HepG2 (cell line): Measurements from ENCODE around the gene KDM5B. TPM values are rescaled to one million over a fixed set of nuclear protein-coding genes. Genes with fewer than 3 reads are reported as not detected.

Source experiments
- ATAC-seq: fragments of 200-7000 bp; cut with Tn5 transposase; 3 replicates; pipeline ENCODE4 v1.9.1; 2020; ENCODE audit warnings: mild to moderate bottlenecking, moderate library complexity
- BruUV-seq: library from RNA; stranded (reverse); fragments of 400-500 nt; replicated peaks from 2 replicates; lab custom pipeline; 2021; lab: Mats Ljungman, UMichigan
- CTCF ChIA-PET: fragments of 300-600 bp; formaldehyde crosslinking; extraction: SDS; loops from one replicate; lab custom pipeline; 2021; ENCODE audit warnings: low total read pairs, inconsistent platforms, low intra/inter-chr PET ratio; lab: Yijun Ruan, JAX
- POLR2A ChIA-PET: fragments of 350-600 bp; sonication (Branson Sonifier 250); formaldehyde crosslinking; loops from one replicate; lab custom pipeline; 2020; ENCODE audit warnings: antibody characterized with exemption, inconsistent platforms; lab: Yijun Ruan, JAX
- DNase-seq: peaks from one replicate; pipeline ENCODE4 v3.0.0-alpha.2; 2015; ENCODE audit warnings: low spot score
- FAIRE-seq: peaks from 3 replicates; lab custom pipeline; 2011; peaks lifted over from hg19 to GRCh38; lab: Jason Lieb, UNC
- H2AFZ ChIP-seq: one replicate; pipeline ENCODE4 v1.6.1; 2011; ENCODE audit warnings: low read length, inconsistent platforms
- H3K27ac ChIP-seq: fragments of 300-600 bp; 3 replicates; pipeline ENCODE4 v1.8.0; 2011; ENCODE audit warnings: mixed run types, mild to moderate bottlenecking, mixed read lengths, low read length, inconsistent platforms; ENCODE audit not compliant: insufficient read depth; ENCODE audit errors: extremely low read length
- H3K27me3 ChIP-seq, 2 experiments: fragments of 200-600 bp in 1 of 2; 2 replicates in 1 of 2; 3 replicates in 1 of 2; pipeline versions ENCODE4 v1.6.0 to v1.8.0; 2011; ENCODE audit warnings: low read length in 2 of 2, mild to moderate bottlenecking in 2 of 2, moderate library complexity in 2 of 2, inconsistent platforms in 1 of 2; ENCODE audit not compliant: insufficient read depth in 2 of 2, control insufficient read depth in 1 of 2
- H3K36me3 ChIP-seq, 2 experiments: fragments of 200-600 bp in 1 of 2; replicated peaks in 1 of 2; 2 replicates in 1 of 2; 3 replicates in 1 of 2; pipeline versions ENCODE4 v1.5.1 to v1.8.0; 2011; ENCODE audit warnings: low read length in 2 of 2, inconsistent platforms in 1 of 2; ENCODE audit not compliant: insufficient read depth in 2 of 2, control insufficient read depth in 1 of 2
- H3K4me1 ChIP-seq: 2 replicates; pipeline ENCODE4 v1.5.1; 2012; ENCODE audit warnings: low read length, inconsistent platforms; ENCODE audit not compliant: insufficient read depth
- H3K4me2 ChIP-seq: 2 replicates; pipeline ENCODE4 v1.6.0; 2011; ENCODE audit warnings: low read depth, low read length, inconsistent platforms
- H3K4me3 ChIP-seq, 3 experiments: fragments of 200-600 bp in 1 of 3; sonication (generic), shearing (Covaris generic) in 1 of 3; replicated peaks in 1 of 3; 2 replicates each; pipeline ENCODE4 v1.5.1; 2011 to 2016; ENCODE audit warnings: low read length in 3 of 3, inconsistent platforms in 2 of 3, low read depth in 2 of 3, mild to moderate bottlenecking in 2 of 3, control low read depth in 1 of 3, mixed read lengths in 1 of 3; ENCODE audit not compliant: insufficient read depth in 1 of 3
- H3K79me2 ChIP-seq: one replicate; pipeline ENCODE4 v1.6.1; 2011; ENCODE audit warnings: low read length, inconsistent platforms; ENCODE audit not compliant: insufficient read depth
- H3K9ac ChIP-seq: 2 replicates; pipeline ENCODE4 v1.6.0; 2011; ENCODE audit warnings: mild to moderate bottlenecking, low read depth, low read length, inconsistent platforms; ENCODE audit not compliant: insufficient read depth
- H3K9me3 ChIP-seq: 2 replicates; pipeline ENCODE4 v1.5.1; 2012; ENCODE audit warnings: mild to moderate bottlenecking, low read length
- H4K20me1 ChIP-seq: 2 replicates; pipeline ENCODE4 v1.6.0; 2011; ENCODE audit warnings: inconsistent platforms, mild to moderate bottlenecking, low read length, moderate library complexity; ENCODE audit not compliant: insufficient read depth
- GATAD2A ChIP-seq: IDR thresholded peaks from 2 replicates; pipeline ENCODE4 v1.6.1; 2016
- KDM1A ChIP-seq: IDR thresholded peaks from 2 replicates; pipeline ENCODE4 v1.6.1; 2016; ENCODE audit warnings: missing compliant biosample characterization
- ZBTB7A ChIP-seq: sonication (generic); formaldehyde crosslinking; IDR thresholded peaks from 2 replicates; pipeline ENCODE4 v1.8.0; 2022; ENCODE audit warnings: mild to moderate bottlenecking, missing genetic modification reagents
- ZC3H13 ChIP-seq: sonication (generic); formaldehyde crosslinking; IDR thresholded peaks from 2 replicates; pipeline ENCODE4 v1.8.1; 2023; ENCODE audit warnings: mild to moderate bottlenecking, missing genetic modification reagents, moderate library complexity
- ZNF230 ChIP-seq: sonication (generic); formaldehyde crosslinking; IDR thresholded peaks from 2 replicates; pipeline ENCODE4 v1.4.0; 2020; ENCODE audit warnings: mild to moderate bottlenecking, missing genetic modification reagents
- ZNF335 ChIP-seq: sonication (generic); formaldehyde crosslinking; IDR thresholded peaks from 2 replicates; pipeline ENCODE4 v1.4.0; 2020; ENCODE audit warnings: missing genetic modification reagents
- ZNF484 ChIP-seq: sonication (generic); formaldehyde crosslinking; IDR thresholded peaks from 2 replicates; pipeline ENCODE4 v1.5.1; 2020; ENCODE audit warnings: mild to moderate bottlenecking, low read depth, missing genetic modification reagents, borderline replicate concordance
- WGBS: methylation state at CpG from one replicate; pipeline ENCODE4 v1.1.6; 2017; ENCODE audit warnings: low lambda C conversion rate; 5-methylcytosine and 5-hydroxymethylcytosine counted together
- in situ Hi-C: cut with HindIII; loops from 2 replicates; pipeline ENCODE4 v1.10.0; 2017; ENCODE audit warnings: low pct_unique_long_range_greater_than_20kb; ENCODE audit not compliant: extremely low pct_ligation_motif_present
- intact Hi-C: fragments of 100-400 bp; cut with micrococcal nuclease; formaldehyde crosslinking; loops from one replicate; pipeline ENCODE4 v1.10.0; 2022; ENCODE audit not compliant: unreplicated experiment
- polyA plus RNA-seq, 8 experiments: library from polyadenylated mRNA; depleted of rRNA in 3 of 8; stranded (reverse) in 7 of 8; unstranded in 1 of 8; fragments of >200 nt; fragmentation: Illumina TruSeq in 4 of 8; extraction: Trizol in 4 of 8; gene quantifications; 2 replicates each; pipeline versions ENCODE4 v1.2.1 to v1.2.3, GENCODE V29; 2011 to 2016; ENCODE audit warnings: low read depth in 4 of 8, missing spikeins in 1 of 8, mixed read lengths in 1 of 8; ENCODE audit not compliant: insufficient read depth in 1 of 8
- total RNA-seq, 5 experiments: library from RNA; depleted of rRNA; stranded (reverse); fragments of >200 nt; fragmentation: Illumina TruSeq; extraction: Trizol; gene quantifications; 2 replicates each; pipeline ENCODE4 v1.2.3, GENCODE V29; 2016; ENCODE audit warnings: low read depth in 1 of 5
- TF ChIP-seq, protein P1 (sequence below): sonication (generic); formaldehyde crosslinking; IDR thresholded peaks from 2 replicates; pipeline ENCODE4 v1.4.0; 2020; ENCODE audit warnings: mild to moderate bottlenecking, low read depth, missing genetic modification reagents
- TF ChIP-seq, protein P2 (sequence below): IDR thresholded peaks from 2 replicates; pipeline ENCODE4 v1.4.0; 2020; ENCODE audit warnings: mild to moderate bottlenecking, missing genetic modification reagents
- TF ChIP-seq, protein P3 (sequence below): sonication (generic); formaldehyde crosslinking; IDR thresholded peaks from 2 replicates; pipeline ENCODE4 v1.5.0; 2020; ENCODE audit warnings: missing genetic modification reagents
- TF ChIP-seq, protein P4 (sequence below): sonication (generic); formaldehyde crosslinking; IDR thresholded peaks from 2 replicates; pipeline ENCODE4 v1.5.1; 2020; ENCODE audit warnings: mild to moderate bottlenecking, missing genetic modification reagents, borderline replicate concordance
- TF ChIP-seq, protein P5 (sequence below): sonication (generic); formaldehyde crosslinking; IDR thresholded peaks from 2 replicates; pipeline ENCODE4 v1.5.1; 2020; ENCODE audit warnings: missing genetic modification reagents, mild to moderate bottlenecking, borderline replicate concordance

KDM5B gene
- total and polyA plus RNA-seq, 2 of the 13 experiments (the other 11 are each of a cell fraction or from before 2014, with no cell fraction given), result 34.2 to 35.4 TPM

DNA sequence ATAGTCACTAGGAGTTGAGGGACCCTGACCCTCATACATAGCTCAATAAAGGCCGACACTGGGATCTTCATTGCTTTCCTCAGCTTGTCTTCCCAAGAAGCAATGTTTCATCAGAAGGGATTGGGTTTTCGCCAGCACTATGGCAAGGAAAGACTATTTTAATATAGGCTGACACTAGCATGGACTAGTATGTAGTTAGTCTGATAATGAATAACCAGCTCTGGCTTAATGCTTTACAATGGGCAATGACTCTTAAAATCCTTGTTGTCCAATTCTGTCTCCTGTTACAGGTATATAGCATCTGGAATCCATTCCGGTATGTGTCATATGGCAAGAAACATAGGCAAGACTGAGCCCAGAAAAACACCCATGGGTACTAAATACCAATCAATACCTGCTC, 82.7 kb downstream of the KDM5B start (continued):
- no peak for TF ChIP-seq ZC3H13 (CRISPR knock-in tag)
- TF ChIP-seq, protein P1, sequence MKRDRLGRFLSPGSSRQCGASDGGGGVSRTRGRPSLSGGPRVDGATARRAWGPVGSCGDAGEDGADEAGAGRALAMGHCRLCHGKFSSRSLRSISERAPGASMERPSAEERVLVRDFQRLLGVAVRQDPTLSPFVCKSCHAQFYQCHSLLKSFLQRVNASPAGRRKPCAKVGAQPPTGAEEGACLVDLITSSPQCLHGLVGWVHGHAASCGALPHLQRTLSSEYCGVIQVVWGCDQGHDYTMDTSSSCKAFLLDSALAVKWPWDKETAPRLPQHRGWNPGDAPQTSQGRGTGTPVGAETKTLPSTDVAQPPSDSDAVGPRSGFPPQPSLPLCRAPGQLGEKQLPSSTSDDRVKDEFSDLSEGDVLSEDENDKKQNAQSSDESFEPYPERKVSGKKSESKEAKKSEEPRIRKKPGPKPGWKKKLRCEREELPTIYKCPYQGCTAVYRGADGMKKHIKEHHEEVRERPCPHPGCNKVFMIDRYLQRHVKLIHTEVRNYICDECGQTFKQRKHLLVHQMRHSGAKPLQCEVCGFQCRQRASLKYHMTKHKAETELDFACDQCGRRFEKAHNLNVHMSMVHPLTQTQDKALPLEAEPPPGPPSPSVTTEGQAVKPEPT, result no peak
- TF ChIP-seq, protein P2, sequence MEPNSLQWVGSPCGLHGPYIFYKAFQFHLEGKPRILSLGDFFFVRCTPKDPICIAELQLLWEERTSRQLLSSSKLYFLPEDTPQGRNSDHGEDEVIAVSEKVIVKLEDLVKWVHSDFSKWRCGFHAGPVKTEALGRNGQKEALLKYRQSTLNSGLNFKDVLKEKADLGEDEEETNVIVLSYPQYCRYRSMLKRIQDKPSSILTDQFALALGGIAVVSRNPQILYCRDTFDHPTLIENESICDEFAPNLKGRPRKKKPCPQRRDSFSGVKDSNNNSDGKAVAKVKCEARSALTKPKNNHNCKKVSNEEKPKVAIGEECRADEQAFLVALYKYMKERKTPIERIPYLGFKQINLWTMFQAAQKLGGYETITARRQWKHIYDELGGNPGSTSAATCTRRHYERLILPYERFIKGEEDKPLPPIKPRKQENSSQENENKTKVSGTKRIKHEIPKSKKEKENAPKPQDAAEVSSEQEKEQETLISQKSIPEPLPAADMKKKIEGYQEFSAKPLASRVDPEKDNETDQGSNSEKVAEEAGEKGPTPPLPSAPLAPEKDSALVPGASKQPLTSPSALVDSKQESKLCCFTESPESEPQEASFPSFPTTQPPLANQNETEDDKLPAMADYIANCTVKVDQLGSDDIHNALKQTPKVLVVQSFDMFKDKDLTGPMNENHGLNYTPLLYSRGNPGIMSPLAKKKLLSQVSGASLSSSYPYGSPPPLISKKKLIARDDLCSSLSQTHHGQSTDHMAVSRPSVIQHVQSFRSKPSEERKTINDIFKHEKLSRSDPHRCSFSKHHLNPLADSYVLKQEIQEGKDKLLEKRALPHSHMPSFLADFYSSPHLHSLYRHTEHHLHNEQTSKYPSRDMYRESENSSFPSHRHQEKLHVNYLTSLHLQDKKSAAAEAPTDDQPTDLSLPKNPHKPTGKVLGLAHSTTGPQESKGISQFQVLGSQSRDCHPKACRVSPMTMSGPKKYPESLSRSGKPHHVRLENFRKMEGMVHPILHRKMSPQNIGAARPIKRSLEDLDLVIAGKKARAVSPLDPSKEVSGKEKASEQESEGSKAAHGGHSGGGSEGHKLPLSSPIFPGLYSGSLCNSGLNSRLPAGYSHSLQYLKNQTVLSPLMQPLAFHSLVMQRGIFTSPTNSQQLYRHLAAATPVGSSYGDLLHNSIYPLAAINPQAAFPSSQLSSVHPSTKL (CRISPR knock-in tag), result no peak
- TF ChIP-seq, protein P3, sequence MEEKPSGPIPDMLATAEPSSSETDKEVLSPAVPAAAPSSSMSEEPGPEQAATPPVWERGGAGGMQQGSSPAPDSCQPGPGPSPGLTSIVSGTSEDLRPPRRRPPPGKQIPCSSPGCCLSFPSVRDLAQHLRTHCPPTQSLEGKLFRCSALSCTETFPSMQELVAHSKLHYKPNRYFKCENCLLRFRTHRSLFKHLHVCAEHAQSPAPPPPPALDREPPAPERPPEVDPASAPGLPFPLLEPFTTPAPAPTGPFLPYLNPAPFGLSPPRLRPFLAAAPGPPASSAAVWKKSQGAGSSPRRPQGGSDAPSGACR (CRISPR knock-in tag), result no peak

DNA sequence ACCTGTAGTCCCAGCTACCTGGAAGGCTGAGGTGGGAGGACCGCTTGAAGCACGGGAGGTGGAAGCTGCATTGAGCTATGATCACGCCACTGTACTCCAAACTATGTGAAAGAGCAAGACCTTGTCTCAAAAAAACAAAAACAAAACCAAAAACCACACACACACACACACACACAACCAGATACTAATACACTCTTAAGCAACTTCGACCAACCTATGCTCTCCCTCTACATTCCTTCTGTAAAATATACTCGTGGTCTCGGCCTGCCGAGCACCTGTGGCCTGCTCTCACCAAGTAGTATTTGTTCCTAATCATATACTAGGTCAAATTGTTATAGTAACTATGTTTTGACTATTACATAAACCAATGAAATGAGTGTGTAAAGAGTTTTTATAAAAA, 84.5 kb downstream of the KDM5B start:
- intact Hi-C loops, result no loop called here
- POLR2A ChIA-PET, result interaction anchor here (0.7 kb wide), 1 partner anchor 371 kb away, joined by 3 read pairs; no protein-coding TSS in a partner anchor
- ATAC-seq, result no peak
- Histone ChIP-seq H3K79me2 (no peaks in the 10 kb centered on the region), H3K9me3 (no peaks in the 10 kb centered on the region), H3K36me3 (peaks cover 2 to 14% of the 10 kb centered on the region in 2 experiments; a peak in 3 of 5 replicates), H3K4me3 (no peak overlapping the region), H3K4me1 (peaks cover 6% of the 10 kb centered on the region; the same call in 1 of the 2 replicates), H3K27ac (no peak overlapping the region), H2AFZ (no peak overlapping the region), H4K20me1 (no peaks in the 10 kb centered on the region), H3K27me3 (no peaks in the 10 kb centered on the region; a peak in 1 of 5 replicates), H3K9ac (no peak overlapping the region), H3K4me2 (no peak overlapping the region)
- BruUV-seq, result no TSS peak
- CTCF ChIA-PET, result no interaction called here
- no peak for FAIRE-seq
- WGBS, result 84% methylated on average over 7 of the region's 7 CpGs
- in situ Hi-C loops, result no loop called here
- no peak for DNase-seq
- TF ChIP-seq, protein P4, sequence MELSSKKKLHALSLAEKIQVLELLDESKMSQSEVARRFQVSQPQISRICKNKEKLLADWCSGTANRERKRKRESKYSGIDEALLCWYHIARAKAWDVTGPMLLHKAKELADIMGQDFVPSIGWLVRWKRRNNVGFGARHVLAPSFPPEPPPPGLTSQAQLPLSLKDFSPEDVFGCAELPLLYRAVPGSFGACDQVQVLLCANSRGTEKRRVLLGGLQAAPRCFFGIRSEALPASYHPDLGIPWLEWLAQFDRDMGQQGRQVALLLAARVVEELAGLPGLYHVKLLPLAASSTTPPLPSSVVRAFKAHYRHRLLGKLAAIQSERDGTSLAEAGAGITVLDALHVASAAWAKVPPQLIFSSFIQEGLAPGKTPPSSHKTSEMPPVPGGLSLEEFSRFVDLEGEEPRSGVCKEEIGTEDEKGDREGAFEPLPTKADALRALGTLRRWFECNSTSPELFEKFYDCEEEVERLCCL, result no peak
- TF ChIP-seq GATAD2A (CRISPR knock-in tag), result no peak
- TF ChIP-seq, protein P5, sequence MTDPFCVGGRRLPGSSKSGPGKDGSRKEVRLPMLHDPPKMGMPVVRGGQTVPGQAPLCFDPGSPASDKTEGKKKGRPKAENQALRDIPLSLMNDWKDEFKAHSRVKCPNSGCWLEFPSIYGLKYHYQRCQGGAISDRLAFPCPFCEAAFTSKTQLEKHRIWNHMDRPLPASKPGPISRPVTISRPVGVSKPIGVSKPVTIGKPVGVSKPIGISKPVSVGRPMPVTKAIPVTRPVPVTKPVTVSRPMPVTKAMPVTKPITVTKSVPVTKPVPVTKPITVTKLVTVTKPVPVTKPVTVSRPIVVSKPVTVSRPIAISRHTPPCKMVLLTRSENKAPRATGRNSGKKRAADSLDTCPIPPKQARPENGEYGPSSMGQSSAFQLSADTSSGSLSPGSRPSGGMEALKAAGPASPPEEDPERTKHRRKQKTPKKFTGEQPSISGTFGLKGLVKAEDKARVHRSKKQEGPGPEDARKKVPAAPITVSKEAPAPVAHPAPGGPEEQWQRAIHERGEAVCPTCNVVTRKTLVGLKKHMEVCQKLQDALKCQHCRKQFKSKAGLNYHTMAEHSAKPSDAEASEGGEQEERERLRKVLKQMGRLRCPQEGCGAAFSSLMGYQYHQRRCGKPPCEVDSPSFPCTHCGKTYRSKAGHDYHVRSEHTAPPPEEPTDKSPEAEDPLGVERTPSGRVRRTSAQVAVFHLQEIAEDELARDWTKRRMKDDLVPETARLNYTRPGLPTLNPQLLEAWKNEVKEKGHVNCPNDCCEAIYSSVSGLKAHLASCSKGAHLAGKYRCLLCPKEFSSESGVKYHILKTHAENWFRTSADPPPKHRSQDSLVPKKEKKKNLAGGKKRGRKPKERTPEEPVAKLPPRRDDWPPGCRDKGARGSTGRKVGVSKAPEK (CRISPR knock-in tag), result no peak
- no peak for TF ChIP-seq ZNF484
- TF ChIP-seq KDM1A (CRISPR knock-in tag), result no peak
- TF ChIP-seq ZNF230, result no peak
- TF ChIP-seq ZNF335 (CRISPR knock-in tag), result no peak
- no peak for TF ChIP-seq ZBTB7A (CRISPR knock-in tag)
